Body of pancreas (tissue), 4 donors: ENCODE measurements around the gene NHLRC2. TPM values are rescaled to one million over a fixed set of nuclear protein-coding genes. Genes with fewer than 3 reads are reported as not detected.
"Not testable (repeated sequence)": the region's sequence is repeated elsewhere in the genome, so short reads cannot be mapped to it uniquely, and the experiment has no call there.

Experiments used
- ATAC-seq: fragments of 150-250 bp; one replicate; pipeline ENCODE4 v1.9.1; 2016
- DNase-seq, 4 donors: peaks; one replicate each; pipeline ENCODE4 v3.0.0-alpha.2; 2019
- H3K27ac ChIP-seq, 4 donors: fragments of 200-600 bp; sonication (generic); 1 replicate in 3 of 4; 2 replicates in 1 of 4; pipeline versions ENCODE4 v1.5.1 to v1.6.1; 2016 to 2019; ENCODE audit warnings: mild to moderate bottlenecking in 1 of 4, mixed read lengths in 1 of 4, moderate library complexity in 1 of 4
- H3K27me3 ChIP-seq, 2 donors: fragments of 200-600 bp; sonication (generic); one replicate each; pipeline ENCODE4 v1.6.0; 2016; ENCODE audit warnings: mild to moderate bottlenecking in 1 of 2
- H3K36me3 ChIP-seq, 2 donors: fragments of 200-600 bp; sonication (generic); replicated peaks in 1 of 2; 2 replicates each; pipeline ENCODE4 v1.5.1; 2016; ENCODE audit warnings: low read depth in 2 of 2; ENCODE audit not compliant: insufficient read depth in 1 of 2
- H3K4me1 ChIP-seq: fragments of 200-600 bp; sonication (generic); one replicate; pipeline ENCODE4 v1.6.0; 2016
- H3K4me3 ChIP-seq, 2 donors: fragments of 200-600 bp; sonication (generic); 1 replicate in 1 of 2; 2 replicates in 1 of 2; pipeline ENCODE4 v1.5.1; 2016 to 2019
- H3K9me3 ChIP-seq, 3 donors: fragments of 200-600 bp; sonication (generic); 1 replicate in 2 of 3; 2 replicates in 1 of 3; pipeline ENCODE4 v1.5.1; 2016
- CTCF ChIP-seq, 7 experiments: fragments of 450-650 bp in 4 of 7; fragments of 200-600 bp in 3 of 7; sonication (generic) in 3 of 7; IDR thresholded peaks; one replicate each; pipeline ENCODE4 v1.5.1; 2016 to 2019; ENCODE audit warnings: antibody characterized with exemption in 7 of 7
- POLR2A ChIP-seq, 3 donors: fragments of 450-650 bp; IDR thresholded peaks; one replicate each; pipeline ENCODE4 v1.6.1; 2016; ENCODE audit warnings: antibody characterized with exemption in 3 of 3, mild to moderate bottlenecking in 2 of 3
- WGBS, 2 donors: methylation state at CpG; one replicate each; pipeline ENCODE4 v1.1.5; 2017; 5-methylcytosine and 5-hydroxymethylcytosine counted together
- intact Hi-C: fragments of 100-400 bp; cut with DNase I; formaldehyde crosslinking; loops from one replicate; pipeline ENCODE4 v1.15.1; 2023
- total RNA-seq, 2 donors: library from RNA; depleted of rRNA; stranded (reverse); fragments of >200 nt; gene quantifications; one replicate each; pipeline ENCODE4 v1.1.0, GENCODE V29; 2016

NHLRC2 gene
- total RNA-seq, 2 donors from 2014 or later = 17.9 to 50.4 TPM

- intact Hi-C loops = no loop called here
- TF ChIP-seq CTCF (IDR thresholded peaks at IDR 0.05) (no peak), POLR2A (IDR thresholded peaks at IDR 0.05) (no peak)
- ATAC-seq (no peak), DNase-seq (no peak)
- Histone ChIP-seq H3K27me3 (no peaks in the 10 kb centered on the region), H3K27ac (no peak overlapping the region), H3K9me3 (no peaks in the 10 kb centered on the region), H3K4me1 (peaks cover 13% of the 10 kb centered on the region), H3K4me3 (no peak overlapping the region), H3K36me3 (no peaks in the 10 kb centered on the region)
- WGBS, 2 donors = 90 to 96% methylated on average over 4 of the region's 4 CpGs
Measured at GRCh38 chr10:113819989-113820388, 34.5 kb upstream of the NHLRC2 start.

- Histone ChIP-seq H3K27me3 (no peaks in the 10 kb centered on the region), H3K27ac (no peak overlapping the region), H3K4me1 (peaks cover 13% of the 10 kb centered on the region), H3K4me3 (no peak overlapping the region), H3K9me3 (no peaks in the 10 kb centered on the region), H3K36me3 (no peaks in the 10 kb centered on the region)
- DNase-seq (no peak), ATAC-seq (peak; percentile 15)
- intact Hi-C loops = no loop called here
- TF ChIP-seq POLR2A (IDR thresholded peaks at IDR 0.05) (no peak), CTCF (IDR thresholded peaks at IDR 0.05) (no peak)
- 65 to 69% methylated on average over 8 of the region's 8 CpGs for WGBS, 2 donors
Measured at GRCh38 chr10:113820507-113820906, 34.0 kb upstream of the NHLRC2 start.

- H3K9me3 ChIP-seq, intact Hi-C loops, DNase-seq, H3K27ac ChIP-seq, H3K36me3 ChIP-seq, ATAC-seq, H3K4me3 ChIP-seq, H3K27me3 ChIP-seq: not testable (repeated sequence)
- peaks cover 12% of the 10 kb centered on the region for H3K4me1 ChIP-seq
- 78 to 79% methylated on average over 3 of the region's 3 CpGs for whole genome bisulfite sequencing, 2 donors
Measured at GRCh38 chr10:113821306-113821705, 33.2 kb upstream of the NHLRC2 start.

GRCh38 chr10:113822174-113822573 is 32.3 kb upstream of the NHLRC2 start:
- intact Hi-C loops = no loop called here
- Histone ChIP-seq H3K27me3 (no peaks in the 10 kb centered on the region), H3K36me3 (no peaks in the 10 kb centered on the region), H3K4me1 (peaks cover 3% of the 10 kb centered on the region), H3K9me3 (no peaks in the 10 kb centered on the region), H3K4me3 (no peak overlapping the region), H3K27ac (no peak overlapping the region)
- TF ChIP-seq POLR2A (IDR thresholded peaks at IDR 0.05) (no peak), CTCF (IDR thresholded peaks at IDR 0.05) (no peak)
- no peak for ATAC-seq
- DNase-seq = no peak
- 94 to 97% methylated on average over 7 of the region's 7 CpGs for WGBS, 2 donors

GRCh38 chr10:113823389-113823788 is 31.1 kb upstream of the NHLRC2 start:
- TF ChIP-seq POLR2A (IDR thresholded peaks at IDR 0.05) (no peak), CTCF (IDR thresholded peaks at IDR 0.05) (no peak)
- no peak for DNase-seq
- Histone ChIP-seq H3K4me3 (no peak overlapping the region), H3K9me3 (no peaks in the 10 kb centered on the region), H3K27me3 (no peaks in the 10 kb centered on the region), H3K4me1 (no peaks in the 10 kb centered on the region), H3K27ac (no peak overlapping the region), H3K36me3 (no peaks in the 10 kb centered on the region)
- intact Hi-C loops = no loop called here
- 22 to 38% methylated on average over 4 of the region's 4 CpGs for WGBS, 2 donors
- no peak for ATAC-seq
